ENCODE measurements around the gene PDE3A.

Gene PDE3A

DNA sequence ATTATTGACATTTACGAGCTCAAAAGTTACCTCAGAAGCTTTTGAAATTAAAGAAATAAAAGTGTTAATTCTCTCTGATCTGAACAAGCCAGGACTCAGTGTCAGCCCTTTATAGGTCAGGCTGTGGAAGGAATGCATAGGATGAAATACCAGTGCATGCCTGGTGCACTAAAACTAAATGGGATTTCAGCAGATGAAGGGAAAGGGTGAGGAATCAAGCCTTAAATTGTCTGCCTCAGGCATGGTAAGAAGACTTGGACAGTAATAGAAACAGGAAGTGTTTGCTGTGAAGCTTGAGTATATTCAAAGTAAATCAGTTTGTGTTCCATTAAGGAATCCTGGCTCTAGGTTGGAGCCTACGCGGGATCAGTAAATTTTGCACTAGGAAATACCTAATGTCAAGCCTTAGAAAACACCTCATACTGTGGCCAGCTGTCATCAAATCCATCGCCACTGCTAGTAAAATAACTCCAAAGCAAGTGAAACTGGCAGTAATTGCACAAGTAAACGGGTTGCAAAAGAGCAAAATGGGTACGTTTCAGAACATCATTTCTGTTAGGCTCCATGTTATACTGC is 76.3 kb downstream of the PDE3A start:
- H3K27ac ChIP-seq = no peak overlapping the region
- no peak overlapping the region for H3K9ac ChIP-seq

DNA sequence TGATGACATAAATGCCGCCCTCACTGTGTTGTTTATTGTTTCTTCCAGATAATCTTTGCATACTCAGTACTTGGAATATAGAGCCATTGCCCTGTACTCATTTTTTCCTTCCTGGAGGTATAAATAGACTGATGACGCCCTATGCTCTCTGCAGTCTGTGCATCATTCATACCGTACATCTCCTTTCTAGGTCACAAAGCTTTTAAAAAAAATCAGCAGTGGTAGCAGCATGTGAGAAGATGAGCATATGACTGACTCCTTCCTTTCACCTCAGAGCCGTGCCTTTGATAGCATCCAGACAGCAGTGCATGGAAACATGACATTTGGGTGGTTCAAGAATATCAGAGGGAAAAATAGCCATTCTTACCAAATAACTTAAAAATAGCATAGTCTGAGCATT is 77.3 kb downstream of the PDE3A start:
- Histone ChIP-seq H3K27me3 (ENCODE audit: control insufficient read depth, insufficient read depth, low read length) (no peaks in the 10 kb centered on the region), H3K79me2 (no peaks in the 10 kb centered on the region), H3K27ac (no peak overlapping the region), H3K4me3 (ENCODE audit: low read depth, low read length) (no peak overlapping the region), H2AFZ (no peak overlapping the region), H3K4me1 (no peaks in the 10 kb centered on the region), H3K36me3 (ENCODE audit: control insufficient read depth, insufficient read depth, low read length) (no peaks in the 10 kb centered on the region), H3K9ac (no peak overlapping the region), H3K4me2 (ENCODE audit: low read length) (no peak overlapping the region), H3K9me3 (ENCODE audit: control insufficient read depth, low read length) (no peaks in the 10 kb centered on the region)
- TF ChIP-seq, protein P1, sequence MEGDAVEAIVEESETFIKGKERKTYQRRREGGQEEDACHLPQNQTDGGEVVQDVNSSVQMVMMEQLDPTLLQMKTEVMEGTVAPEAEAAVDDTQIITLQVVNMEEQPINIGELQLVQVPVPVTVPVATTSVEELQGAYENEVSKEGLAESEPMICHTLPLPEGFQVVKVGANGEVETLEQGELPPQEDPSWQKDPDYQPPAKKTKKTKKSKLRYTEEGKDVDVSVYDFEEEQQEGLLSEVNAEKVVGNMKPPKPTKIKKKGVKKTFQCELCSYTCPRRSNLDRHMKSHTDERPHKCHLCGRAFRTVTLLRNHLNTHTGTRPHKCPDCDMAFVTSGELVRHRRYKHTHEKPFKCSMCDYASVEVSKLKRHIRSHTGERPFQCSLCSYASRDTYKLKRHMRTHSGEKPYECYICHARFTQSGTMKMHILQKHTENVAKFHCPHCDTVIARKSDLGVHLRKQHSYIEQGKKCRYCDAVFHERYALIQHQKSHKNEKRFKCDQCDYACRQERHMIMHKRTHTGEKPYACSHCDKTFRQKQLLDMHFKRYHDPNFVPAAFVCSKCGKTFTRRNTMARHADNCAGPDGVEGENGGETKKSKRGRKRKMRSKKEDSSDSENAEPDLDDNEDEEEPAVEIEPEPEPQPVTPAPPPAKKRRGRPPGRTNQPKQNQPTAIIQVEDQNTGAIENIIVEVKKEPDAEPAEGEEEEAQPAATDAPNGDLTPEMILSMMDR (IDR thresholded peaks at IDR 0.05) = no peak

More for the DNA sequence above, 76.3 kb downstream of the PDE3A start:
- Histone ChIP-seq H3K4me2 (ENCODE audit: low read length) (no peak overlapping the region), H3K9me3 (ENCODE audit: control insufficient read depth, low read length) (no peaks in the 10 kb centered on the region), H3K36me3 (ENCODE audit: control insufficient read depth, insufficient read depth, low read length) (no peaks in the 10 kb centered on the region), H3K4me3 (ENCODE audit: low read depth, low read length) (no peak overlapping the region), H3K79me2 (no peaks in the 10 kb centered on the region), H3K4me1 (no peaks in the 10 kb centered on the region), H3K27me3 (ENCODE audit: control insufficient read depth, insufficient read depth, low read length) (no peaks in the 10 kb centered on the region), H2AFZ (no peak overlapping the region)
- TF ChIP-seq, protein P1 (IDR thresholded peaks at IDR 0.05) = no peak

DNA sequence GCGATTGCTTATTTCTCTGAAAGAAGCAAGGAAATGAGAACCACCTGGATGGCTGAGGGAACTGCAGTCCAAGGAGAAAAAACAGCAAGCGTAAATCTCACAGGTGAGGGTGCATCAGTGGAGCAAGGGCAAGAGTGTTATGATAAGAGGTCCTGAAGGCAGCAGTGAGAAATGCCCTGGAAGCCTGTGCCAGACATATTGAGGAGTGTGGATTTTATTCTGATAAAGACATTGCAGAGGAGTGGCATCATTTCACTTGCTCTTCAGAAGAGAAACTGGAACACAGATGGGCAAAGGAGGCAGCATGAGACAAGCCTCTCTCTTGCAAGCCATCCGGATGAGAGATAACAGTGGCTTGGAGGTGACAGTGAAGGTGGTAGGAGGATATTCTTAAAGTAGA is 78.5 kb downstream of the PDE3A start:
- no peak overlapping the region for H3K9ac ChIP-seq
- no peaks in the 10 kb centered on the region for H3K27me3 ChIP-seq (ENCODE audit: control insufficient read depth, insufficient read depth, low read length)
- H3K79me2 ChIP-seq = no peaks in the 10 kb centered on the region
- H3K4me1 ChIP-seq = no peaks in the 10 kb centered on the region
- H3K4me2 ChIP-seq (ENCODE audit: low read length) = no peak overlapping the region
- no peaks in the 10 kb centered on the region for H3K9me3 ChIP-seq (ENCODE audit: control insufficient read depth, low read length)
- no peak overlapping the region for H3K27ac ChIP-seq
- TF ChIP-seq, protein P1 (IDR thresholded peaks at IDR 0.05) = no peak
- H3K4me3 ChIP-seq (ENCODE audit: low read depth, low read length) = no peak overlapping the region
- no peak overlapping the region for H2AFZ ChIP-seq
- H3K36me3 ChIP-seq (ENCODE audit: control insufficient read depth, insufficient read depth, low read length) = no peaks in the 10 kb centered on the region

DNA sequence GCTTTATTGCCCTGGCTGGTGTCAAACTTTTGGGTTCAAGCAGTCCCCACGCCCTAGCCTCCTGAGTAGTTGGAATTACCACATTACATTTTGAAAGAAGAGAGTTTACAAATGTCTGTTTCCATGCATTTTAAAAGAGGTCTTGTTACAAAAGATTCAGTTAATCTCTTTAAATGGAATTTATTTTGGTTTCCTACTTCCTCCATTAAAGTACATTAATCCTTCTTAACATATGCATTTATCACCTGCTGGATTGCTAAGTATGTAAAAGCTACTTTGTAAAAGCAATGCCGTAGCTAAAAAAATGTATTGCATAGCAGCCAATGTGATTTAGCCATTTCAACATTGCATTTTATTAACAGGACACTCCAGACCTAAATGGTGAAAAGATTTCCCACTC is 80.4 kb downstream of the PDE3A start:
- H3K79me2 ChIP-seq = no peaks in the 10 kb centered on the region
- no peak overlapping the region for H3K27ac ChIP-seq

More for the DNA sequence above, 80.4 kb downstream of the PDE3A start:
- no peaks in the 10 kb centered on the region for H3K36me3 ChIP-seq (ENCODE audit: control insufficient read depth, insufficient read depth, low read length)
- H3K9ac ChIP-seq = no peak overlapping the region
- H2AFZ ChIP-seq = no peak overlapping the region
- no peaks in the 10 kb centered on the region for H3K4me1 ChIP-seq
- no peak overlapping the region for H3K4me2 ChIP-seq (ENCODE audit: low read length)
- H3K4me3 ChIP-seq (ENCODE audit: low read depth, low read length) = no peak overlapping the region
- no peaks in the 10 kb centered on the region for H3K27me3 ChIP-seq (ENCODE audit: control insufficient read depth, insufficient read depth, low read length)
- TF ChIP-seq, protein P1 (IDR thresholded peaks at IDR 0.05) = no peak
- H3K9me3 ChIP-seq (ENCODE audit: control insufficient read depth, low read length) = no peaks in the 10 kb centered on the region
